GM12891 (cell line): ENCODE results near the gene AHCYL1.
"Not testable (repeated sequence)": the region's sequence is repeated elsewhere in the genome, so short reads cannot be mapped to it uniquely, and the experiment has no call there.

Source experiments
- POLR2A ChIP-seq: IDR thresholded peaks from 2 replicates; pipeline ENCODE4 v1.6.1; 2011; ENCODE audit warnings: low read depth, low read length, control low read depth
- POLR2AphosphoS5 ChIP-seq: IDR thresholded peaks from 2 replicates; pipeline ENCODE4 v1.6.1; 2011; ENCODE audit warnings: low read depth, low read length, control low read depth
- POU2F2 ChIP-seq: IDR thresholded peaks from 2 replicates; pipeline ENCODE4 v1.6.1; 2011; ENCODE audit warnings: low read depth, mild to moderate bottlenecking, control low read depth, low read length, moderate library complexity
- SPI1 ChIP-seq: IDR thresholded peaks from 2 replicates; pipeline ENCODE4 v1.6.1; 2011; ENCODE audit warnings: low read depth, low read length, control low read depth

- TF ChIP-seq POLR2AphosphoS5, POLR2A, POU2F2, SPI1: not testable (repeated sequence)
These were observed 33.1 kb upstream of the AHCYL1 start for GRCh38 chr1:109951501-109951900.
